H1 (cell line): Measurements from ENCODE around the gene PSMF1. TPM values are rescaled to one million over a fixed set of nuclear protein-coding genes. Genes with fewer than 3 reads are reported as not detected.

Experiments used
- CTCF ChIA-PET: fragments of 300-600 bp; sonication (Branson Sonifier 250); formaldehyde crosslinking; loops from one replicate; lab custom pipeline; 2021; ENCODE audit not compliant: partially characterized antibody; lab: Charles Lee
- POLR2A ChIA-PET: fragments of 300-600 bp; sonication (Branson Sonifier 250); formaldehyde crosslinking; loops from one replicate; lab custom pipeline; 2021; ENCODE audit warnings: inconsistent platforms; ENCODE audit not compliant: partially characterized antibody; lab: Charles Lee
- DNase-seq, 2 experiments: peaks; one replicate each; pipeline versions ENCODE4 v3.0.0 to v3.0.0-alpha.2; 2010 to 2022; ENCODE audit warnings: low spot score in 2 of 2, low read depth in 1 of 2, mixed read lengths in 1 of 2
- FAIRE-seq: peaks from 2 replicates; lab custom pipeline; 2011; peaks lifted over from hg19 to GRCh38; lab: Jason Lieb, UNC
- H2AFZ ChIP-seq: 2 replicates; pipeline ENCODE4 v1.8.1; 2012; ENCODE audit warnings: low read length, inconsistent platforms
- H2AK5ac ChIP-seq: 2 replicates; pipeline ENCODE4 v1.6.1; 2013; ENCODE audit warnings: low read depth, low read length
- H2BK120ac ChIP-seq: replicated peaks from 2 replicates; pipeline ENCODE3; 2013; ENCODE audit warnings: low read depth, low read length, inconsistent platforms
- H2BK12ac ChIP-seq: 2 replicates; pipeline ENCODE4 v1.6.1; 2013; ENCODE audit warnings: low read depth, low read length
- H2BK15ac ChIP-seq: 2 replicates; pipeline ENCODE4 v1.6.1; 2013; ENCODE audit warnings: low read length
- H2BK20ac ChIP-seq: 2 replicates; pipeline ENCODE4 v1.6.1; 2013; ENCODE audit warnings: low read length
- H2BK5ac ChIP-seq: 2 replicates; pipeline ENCODE4 v1.6.1; 2013; ENCODE audit warnings: low read depth, low read length
- H3K14ac ChIP-seq: 2 replicates; pipeline ENCODE4 v1.6.1; 2013; ENCODE audit warnings: inconsistent platforms; ENCODE audit not compliant: insufficient read length
- H3K18ac ChIP-seq: 2 replicates; pipeline ENCODE4 v1.6.1; 2013; ENCODE audit warnings: low read length; ENCODE audit errors: extremely low read depth
- H3K23ac ChIP-seq: 2 replicates; pipeline ENCODE4 v1.6.1; 2013; ENCODE audit warnings: inconsistent platforms; ENCODE audit not compliant: insufficient read length
- H3K23me2 ChIP-seq: 2 replicates; pipeline ENCODE4 v1.6.1; 2013; ENCODE audit warnings: low read depth, low read length
- H3K27ac ChIP-seq: 2 replicates; pipeline ENCODE4 v1.6.1; 2011; ENCODE audit warnings: low read depth, low read length, inconsistent platforms
- H3K27me3 ChIP-seq, 4 experiments: replicated peaks in 1 of 4; 1 replicate in 1 of 4; 2 replicates in 3 of 4; pipeline versions ENCODE4 v1.6.1 to v1.8.1; 2011 to 2013; ENCODE audit warnings: low read length in 3 of 4, mild to moderate bottlenecking in 3 of 4, inconsistent platforms in 2 of 4, mixed read lengths in 2 of 4, moderate library complexity in 1 of 4; ENCODE audit not compliant: control insufficient read depth in 3 of 4, insufficient read depth in 3 of 4; ENCODE audit errors: extremely low read depth in 1 of 4
- H3K36me3 ChIP-seq, 4 experiments: 2 replicates each; pipeline versions ENCODE4 v1.6.1 to v1.8.1; 2011 to 2013; ENCODE audit warnings: mild to moderate bottlenecking in 4 of 4, low read length in 3 of 4, moderate library complexity in 2 of 4, control low read depth in 1 of 4, inconsistent platforms in 1 of 4; ENCODE audit not compliant: insufficient read depth in 4 of 4, control insufficient read depth in 2 of 4
- H3K4ac ChIP-seq: replicated peaks from 2 replicates; pipeline ENCODE3; 2013; ENCODE audit warnings: low read length, low read depth, mixed read lengths, inconsistent platforms; ENCODE audit not compliant: insufficient read length
- H3K4me1 ChIP-seq, 4 experiments: replicated peaks in 1 of 4; 1 replicate in 1 of 4; 2 replicates in 3 of 4; pipeline versions ENCODE4 v1.6.1 to v1.8.1; 2011 to 2013; ENCODE audit warnings: low read length in 3 of 4, inconsistent platforms in 2 of 4, mixed read lengths in 1 of 4; ENCODE audit not compliant: insufficient read depth in 4 of 4, control insufficient read depth in 3 of 4
- H3K4me2 ChIP-seq, 2 experiments: 2 replicates each; pipeline versions ENCODE4 v1.6.1 to v1.8.1; 2011 to 2013; ENCODE audit warnings: low read depth in 2 of 2, low read length in 2 of 2, control low read depth in 1 of 2, inconsistent platforms in 1 of 2, mild to moderate bottlenecking in 1 of 2; ENCODE audit not compliant: insufficient read depth in 1 of 2
- H3K4me3 ChIP-seq, 4 experiments: fragments of 200-600, 300-600 bp in 1 of 4; sonication (generic), shearing (Covaris generic), sonication (Bioruptor Twin) in 1 of 4; 2 replicates each; pipeline versions ENCODE4 v1.5.1 to v1.8.1; 2011 to 2016; ENCODE audit warnings: low read length in 4 of 4, low read depth in 3 of 4, control low read depth in 2 of 4, inconsistent platforms in 2 of 4, mild to moderate bottlenecking in 2 of 4, mixed read lengths in 1 of 4, moderate library complexity in 1 of 4; ENCODE audit not compliant: insufficient read depth in 2 of 4; ENCODE audit errors: extremely low read depth in 1 of 4
- H3K56ac ChIP-seq: replicated peaks from 2 replicates; pipeline ENCODE3; 2013; ENCODE audit warnings: low read depth, mild to moderate bottlenecking, mixed read lengths, low read length, inconsistent platforms; ENCODE audit not compliant: insufficient read length
- H3K79me1 ChIP-seq: 2 replicates; pipeline ENCODE4 v1.6.1; 2013; ENCODE audit warnings: low read depth, low read length, control low read depth
- H3K79me2 ChIP-seq, 2 experiments: 2 replicates each; pipeline versions ENCODE4 v1.6.1 to v1.8.1; 2012 to 2013; ENCODE audit warnings: low read length in 2 of 2, mild to moderate bottlenecking in 2 of 2, inconsistent platforms in 1 of 2; ENCODE audit not compliant: insufficient read depth in 2 of 2, control insufficient read depth in 1 of 2
- H3K9ac ChIP-seq, 4 experiments: replicated peaks in 1 of 4; 1 replicate in 1 of 4; 2 replicates in 3 of 4; pipeline versions ENCODE4 v1.6.1 to v1.8.1; 2011 to 2013; ENCODE audit warnings: low read depth in 3 of 4, low read length in 3 of 4, control low read depth in 2 of 4, mild to moderate bottlenecking in 2 of 4, moderate library complexity in 2 of 4, inconsistent platforms in 1 of 4; ENCODE audit errors: extremely low read depth in 1 of 4
- H3K9me3 ChIP-seq, 2 experiments: 2 replicates each; pipeline versions ENCODE4 v1.6.1 to v1.8.1; 2012 to 2013; ENCODE audit warnings: mild to moderate bottlenecking in 2 of 2, moderate library complexity in 2 of 2, control low read depth in 1 of 2, inconsistent platforms in 1 of 2, low read depth in 1 of 2, low read length in 1 of 2, mixed read lengths in 1 of 2; ENCODE audit not compliant: insufficient read depth in 2 of 2
- H4K20me1 ChIP-seq, 2 experiments: replicated peaks in 1 of 2; 2 replicates each; pipeline versions ENCODE3 to v1.8.1; 2011 to 2013; ENCODE audit warnings: inconsistent platforms in 2 of 2, low read length in 2 of 2, mild to moderate bottlenecking in 1 of 2; ENCODE audit not compliant: insufficient read depth in 2 of 2, control insufficient read depth in 1 of 2
- H4K5ac ChIP-seq: 2 replicates; pipeline ENCODE4 v1.6.1; 2013; ENCODE audit warnings: low read length, low read depth, mixed read lengths, inconsistent platforms; ENCODE audit not compliant: insufficient read length
- H4K8ac ChIP-seq: 2 replicates; pipeline ENCODE4 v1.8.0; 2013; ENCODE audit warnings: mild to moderate bottlenecking, moderate library complexity, low read length, inconsistent platforms; ENCODE audit not compliant: insufficient read depth; ENCODE audit errors: extremely low read depth
- H4K91ac ChIP-seq: replicated peaks from 2 replicates; pipeline ENCODE3; 2013; ENCODE audit warnings: low read length, mixed read lengths, inconsistent platforms; ENCODE audit not compliant: insufficient read length
- BCL11A ChIP-seq, 2 experiments: IDR thresholded peaks; one replicate each; pipeline ENCODE4 v1.6.1; 2011; ENCODE audit warnings: low read depth in 2 of 2, low read length in 2 of 2, mild to moderate bottlenecking in 2 of 2
- EGR1 ChIP-seq: IDR thresholded peaks from 2 replicates; pipeline ENCODE4 v1.6.1; 2011; ENCODE audit warnings: low read depth, low read length, borderline replicate concordance
- JUND ChIP-seq: IDR thresholded peaks from 2 replicates; pipeline ENCODE4 v1.6.1; 2011; ENCODE audit warnings: mild to moderate bottlenecking, improper control_type of control experiment, low read length
- KDM5A ChIP-seq: fragments of 200-600 bp; IDR thresholded peaks from 2 replicates; pipeline ENCODE4 v1.7.1; 2012; ENCODE audit warnings: mild to moderate bottlenecking, low read length, inconsistent platforms, mixed read lengths
- MAFK ChIP-seq: IDR thresholded peaks from 2 replicates; pipeline ENCODE4 v1.6.1; 2012; ENCODE audit warnings: low read depth, mild to moderate bottlenecking, improper control_type of control experiment, low read length
- MAX ChIP-seq: IDR thresholded peaks from 2 replicates; pipeline ENCODE4 v1.6.1; 2012; ENCODE audit warnings: inconsistent platforms
- NANOG ChIP-seq: IDR thresholded peaks from 2 replicates; pipeline ENCODE4 v1.6.1; 2011; ENCODE audit warnings: low read length, low read depth, mild to moderate bottlenecking, inconsistent platforms; ENCODE audit not compliant: insufficient read depth, poor library complexity, severe bottlenecking
- RAD21 ChIP-seq, 2 experiments: IDR thresholded peaks in 1 of 2; conservative IDR thresholded peaks in 1 of 2; 2 replicates each; pipeline ENCODE4 v1.6.1; 2011; ENCODE audit warnings: low read depth in 2 of 2, low read length in 2 of 2, improper control_type of control experiment in 1 of 2, inconsistent platforms in 1 of 2, mild to moderate bottlenecking in 1 of 2, moderate library complexity in 1 of 2
- RNF2 ChIP-seq: fragments of 200-900, 300-1000 bp; sonication (generic); IDR thresholded peaks from 2 replicates; pipeline ENCODE4 v1.7.1; 2016; ENCODE audit warnings: borderline replicate concordance, low read depth, mild to moderate bottlenecking, antibody characterized with exemption, low read length; ENCODE audit not compliant: poor library complexity, severe bottlenecking; ENCODE audit errors: missing control alignments
- RXRA ChIP-seq: IDR thresholded peaks from 2 replicates; pipeline ENCODE4 v1.6.1; 2011; ENCODE audit warnings: low read depth, mild to moderate bottlenecking, low read length, moderate library complexity; ENCODE audit not compliant: insufficient read depth
- SIX5 ChIP-seq: IDR thresholded peaks from 2 replicates; pipeline ENCODE4 v1.6.1; 2011; ENCODE audit warnings: mild to moderate bottlenecking, low read depth, low read length
- WGBS, 2 experiments: shearing (Covaris generic) in 1 of 2; methylation state at CpG; one replicate each; pipeline versions ENCODE4 v1.1.6 to v1.1.7; 2013 to 2015; ENCODE audit warnings: low lambda C conversion rate in 2 of 2, mixed read lengths in 2 of 2, inconsistent platforms in 1 of 2, low coverage in 1 of 2, missing lambda C conversion rate in 1 of 2; ENCODE audit not compliant: insufficient replicate concordance in 2 of 2, insufficient coverage in 1 of 2, insufficient read length in 1 of 2; ENCODE audit errors: extremely low coverage in 1 of 2, missing lambda C conversion rate in 1 of 2; 5-methylcytosine and 5-hydroxymethylcytosine counted together
- polyA plus RNA-seq, 7 experiments: library from polyadenylated mRNA; depleted of rRNA in 3 of 7; stranded (reverse) in 5 of 7; unstranded in 2 of 7; fragments of >200 nt in 5 of 7; fragments of 200-250 nt in 2 of 7; gene quantifications; 1 replicate in 5 of 7; 2 replicates in 1 of 7; 4 replicates in 1 of 7; pipeline versions ENCODE4 v1.2.1 to v1.2.3, GENCODE V29; 2011 to 2013; ENCODE audit warnings: missing spikeins in 2 of 7, mixed read lengths in 2 of 7
- total RNA-seq: library from RNA; stranded (reverse); fragmentation: NEBNext Ultra II Directional; extraction: Animal tissue kit (Norgen Biotek cat#: 25700); gene quantifications from 2 replicates; pipeline ENCODE4 v1.2.1, GENCODE V29; 2021

PSMF1 gene
- total and polyA plus RNA-seq, 2 of the 8 experiments (the other 6 are each of a cell fraction or from before 2014, with no cell fraction given): 106 to 159 TPM

DNA sequence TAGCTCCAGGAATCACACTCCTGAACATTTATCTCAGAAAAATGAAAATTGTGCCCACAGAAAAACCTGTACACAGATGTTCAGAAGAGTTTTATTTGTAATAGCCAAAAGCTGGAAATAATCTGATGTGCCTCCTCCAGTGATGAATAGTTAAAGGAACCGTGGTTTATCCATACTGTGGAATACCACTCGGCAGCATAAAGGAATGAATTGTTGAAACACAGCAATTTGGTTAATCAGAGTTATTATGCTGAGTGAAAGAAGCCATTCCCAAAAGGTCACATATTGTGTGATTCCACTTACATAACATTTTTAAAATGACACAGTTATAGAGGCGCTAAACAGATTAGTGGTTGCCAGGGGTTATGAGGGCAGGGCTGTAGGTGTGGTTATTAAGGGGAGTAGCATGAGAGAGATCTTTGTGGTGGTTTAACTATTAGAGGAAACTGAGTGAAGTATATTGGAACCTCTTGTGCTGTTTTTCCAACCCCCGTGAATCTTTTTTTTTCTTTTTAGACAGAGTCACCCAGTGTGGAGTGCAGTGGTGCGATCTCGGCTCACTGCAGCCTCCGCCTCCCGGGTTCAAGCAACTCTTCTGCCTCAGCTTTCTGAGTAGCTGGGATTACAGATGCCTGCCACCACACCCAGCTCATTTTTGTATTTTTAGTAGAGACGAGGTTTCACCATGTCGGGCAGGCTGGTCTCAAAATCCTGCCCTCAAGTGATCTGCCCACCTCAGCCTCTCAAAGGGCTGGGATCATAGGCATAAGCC lies 26.2 kb downstream of the PSMF1 start:
- H3K4me1 ChIP-seq: no peaks in the 10 kb centered on the region
- TF ChIP-seq RNF2 (no peak), JUND (no peak), RXRA (no peak), KDM5A (no peak), BCL11A (IDR thresholded peaks at IDR 0.05; ENCODE audit: low read depth in 2 of 2, low read length in 2 of 2) (no peak), SIX5 (no peak), NANOG (no peak), RAD21 (IDR thresholded peaks at IDR 0.05 in 1 of 2, conservative IDR thresholded peaks at IDR 0.05 in 1 of 2; ENCODE audit: low read depth in 2 of 2, low read length in 2 of 2) (no peak), EGR1 (no peak), MAX (no peak), MAFK (no peak)

More for the DNA sequence above, 26.2 kb downstream of the PSMF1 start:
- Histone ChIP-seq H3K9me3 (no peaks in the 10 kb centered on the region), H2BK120ac (no peak overlapping the region), H2BK15ac (no peak overlapping the region), H3K56ac (no peak overlapping the region), H3K4me3 (no peak overlapping the region), H2BK5ac (no peak overlapping the region), H3K79me1 (peaks cover 7% of the 10 kb centered on the region; the same call in 1 of the 2 replicates), H4K20me1 (no peaks in the 10 kb centered on the region), H3K9ac (no peak overlapping the region), H3K4me2 (no peak overlapping the region), H2AFZ (no peak overlapping the region), H4K91ac (no peak overlapping the region), H2AK5ac (no peak overlapping the region), H4K5ac (no peak overlapping the region), H3K23ac (no peak overlapping the region), H3K27ac (no peak overlapping the region), H3K23me2 (no peaks in the 10 kb centered on the region), H2BK12ac (no peak overlapping the region), H3K14ac (no peak overlapping the region), H3K27me3 (no peaks in the 10 kb centered on the region), H4K8ac (no peak overlapping the region), H3K79me2 (no peaks in the 10 kb centered on the region; a peak in 1 of 4 replicates), H2BK20ac (no peak overlapping the region), H3K4ac (no peak overlapping the region), H3K36me3 (peaks cover 0 to 21% (median 2%) of the 10 kb centered on the region in 4 experiments; a peak in 5 of 8 replicates), H3K18ac (no peak overlapping the region)
- POLR2A ChIA-PET: interaction anchor here (0.6 kb wide), 1 partner anchor 16 kb away, joined by 3 read pairs; no protein-coding TSS in a partner anchor
- DNase-seq (no peak), FAIRE-seq (no peak)
- CTCF ChIA-PET: no interaction called here
- 90% methylated on average over 10 of the region's 10 CpGs; no CpG with 5 or more reads in 1 of the 2 experiments for WGBS, 2 experiments
